Bronchial epithelial cell (primary cell): ENCODE measurements around the gene IER3. TPM values are rescaled to one million over a fixed set of nuclear protein-coding genes. Genes with fewer than 3 reads are reported as not detected.

ENCODE experiments used
- DNase-seq: peaks from one replicate; pipeline ENCODE4 v3.0.0-alpha.2; 2010; ENCODE audit warnings: low read depth
- FAIRE-seq: peaks from 2 replicates; lab custom pipeline; 2011; peaks lifted over from hg19 to GRCh38; lab: Jason Lieb, UNC
- H3K27me3 ChIP-seq: 2 replicates; pipeline ENCODE4 v1.5.1; 2011; ENCODE audit warnings: low read length; ENCODE audit not compliant: control insufficient read depth, insufficient read depth
- H3K36me3 ChIP-seq: 2 replicates; pipeline ENCODE4 v1.5.1; 2011; ENCODE audit warnings: low read length; ENCODE audit not compliant: control insufficient read depth, insufficient read depth
- H3K4me3 ChIP-seq: 2 replicates; pipeline ENCODE4 v1.5.1; 2011; ENCODE audit warnings: mild to moderate bottlenecking, low read depth, low read length, control low read depth
- total RNA-seq: library from RNA; depleted of rRNA; stranded (reverse); fragments of >200 nt; gene quantifications from 2 replicates; pipeline ENCODE4 v1.2.1, GENCODE V29; 2014
- TF ChIP-seq, protein P1 (sequence below): IDR thresholded peaks from 2 replicates; pipeline ENCODE4 v1.5.1; 2011; ENCODE audit warnings: mild to moderate bottlenecking, moderate library complexity, low read length, control low read depth, inconsistent platforms; ENCODE audit not compliant: insufficient read depth, severe bottlenecking

Gene IER3
- total RNA-seq, 1 donor from 2014 or later, result 186 TPM

DNA sequence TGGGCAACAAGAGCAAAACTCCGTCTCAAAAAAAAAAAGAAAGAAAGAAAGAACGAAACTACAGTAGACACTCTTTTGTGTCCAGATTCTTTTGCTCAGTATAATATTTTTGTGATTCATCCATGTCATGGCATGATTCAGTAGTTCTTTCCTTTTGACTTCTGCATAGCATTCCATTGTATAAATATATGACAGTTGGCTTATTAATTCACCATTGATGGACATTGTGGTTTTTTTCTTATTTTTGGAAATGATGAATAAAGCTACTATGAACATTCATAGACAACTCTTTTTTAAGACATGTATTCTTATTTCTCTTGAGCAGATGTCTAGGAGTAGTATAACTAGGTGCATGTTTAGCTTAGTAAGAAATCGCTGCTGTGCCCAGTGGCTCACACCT, 10.3 kb upstream of the IER3 start:
- Histone ChIP-seq H3K27me3 (no peaks in the 10 kb centered on the region), H3K36me3 (no peaks in the 10 kb centered on the region), H3K4me3 (no peak overlapping the region)
- DNase-seq (peak; percentile 93), FAIRE-seq (no peak)
- TF ChIP-seq, protein P1, sequence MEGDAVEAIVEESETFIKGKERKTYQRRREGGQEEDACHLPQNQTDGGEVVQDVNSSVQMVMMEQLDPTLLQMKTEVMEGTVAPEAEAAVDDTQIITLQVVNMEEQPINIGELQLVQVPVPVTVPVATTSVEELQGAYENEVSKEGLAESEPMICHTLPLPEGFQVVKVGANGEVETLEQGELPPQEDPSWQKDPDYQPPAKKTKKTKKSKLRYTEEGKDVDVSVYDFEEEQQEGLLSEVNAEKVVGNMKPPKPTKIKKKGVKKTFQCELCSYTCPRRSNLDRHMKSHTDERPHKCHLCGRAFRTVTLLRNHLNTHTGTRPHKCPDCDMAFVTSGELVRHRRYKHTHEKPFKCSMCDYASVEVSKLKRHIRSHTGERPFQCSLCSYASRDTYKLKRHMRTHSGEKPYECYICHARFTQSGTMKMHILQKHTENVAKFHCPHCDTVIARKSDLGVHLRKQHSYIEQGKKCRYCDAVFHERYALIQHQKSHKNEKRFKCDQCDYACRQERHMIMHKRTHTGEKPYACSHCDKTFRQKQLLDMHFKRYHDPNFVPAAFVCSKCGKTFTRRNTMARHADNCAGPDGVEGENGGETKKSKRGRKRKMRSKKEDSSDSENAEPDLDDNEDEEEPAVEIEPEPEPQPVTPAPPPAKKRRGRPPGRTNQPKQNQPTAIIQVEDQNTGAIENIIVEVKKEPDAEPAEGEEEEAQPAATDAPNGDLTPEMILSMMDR, result no peak

DNA sequence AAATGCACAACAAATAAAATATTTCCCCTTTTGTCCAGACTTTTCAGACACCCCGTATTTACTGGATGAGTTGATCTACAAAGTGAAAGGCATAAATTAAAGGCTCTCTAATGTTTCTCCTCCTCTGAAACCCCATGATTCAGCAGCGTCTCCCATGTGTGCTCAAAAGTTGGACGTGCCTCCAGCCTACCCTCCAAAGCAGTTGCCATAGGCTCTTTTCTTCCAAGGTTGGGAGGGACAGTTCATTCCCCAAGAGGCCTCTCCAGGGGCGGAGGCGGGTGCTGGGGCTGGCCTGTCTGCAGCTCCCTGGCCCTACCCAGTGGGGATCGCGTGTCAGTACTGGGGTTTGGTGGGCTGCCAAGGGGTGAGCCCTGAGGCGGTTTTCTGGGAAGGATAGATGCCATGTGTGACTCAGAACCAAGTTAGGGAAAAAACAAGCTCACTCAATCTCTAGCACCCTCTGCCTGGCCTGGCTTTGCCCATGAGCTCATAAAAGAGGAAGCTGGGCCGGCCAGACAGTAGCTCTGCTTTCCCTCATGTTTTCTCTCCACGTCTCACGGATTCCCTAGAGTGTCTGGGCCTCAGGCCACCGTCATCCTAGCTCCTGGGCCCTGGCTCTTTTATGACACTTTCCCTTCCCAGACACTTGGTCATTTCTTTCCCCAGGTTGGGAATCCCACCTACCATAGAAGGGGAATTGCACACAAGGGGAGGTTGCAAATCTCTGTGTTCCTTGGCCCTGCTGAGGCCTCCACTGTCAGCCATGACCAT, 8.0 kb upstream of the IER3 start:
- FAIRE-seq, result peak; percentile 93
- no peak overlapping the region for H3K4me3 ChIP-seq

DNA sequence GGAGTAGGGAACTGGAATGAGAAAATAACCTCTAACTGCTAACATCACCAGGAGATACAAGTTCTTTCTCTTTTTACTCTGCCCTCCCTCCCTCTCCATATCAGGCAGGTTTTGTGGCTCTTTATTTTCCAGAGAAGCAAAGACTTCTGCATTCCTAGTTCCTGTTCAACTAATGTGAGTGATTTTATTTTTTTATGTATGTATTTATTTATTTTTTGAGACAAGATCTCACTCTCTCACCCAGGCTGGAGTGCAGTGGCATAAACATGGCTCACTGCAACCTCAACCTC, 6.0 kb upstream of the IER3 start:
- H3K4me3 ChIP-seq, result no peak overlapping the region
- H3K36me3 ChIP-seq, result no peaks in the 10 kb centered on the region
- FAIRE-seq (no peak), DNase-seq (no peak)
- TF ChIP-seq, protein P1, result no peak
- no peaks in the 10 kb centered on the region for H3K27me3 ChIP-seq

More for the DNA sequence above, 8.0 kb upstream of the IER3 start:
- TF ChIP-seq, protein P1, result peak; percentile 25
- H3K36me3 ChIP-seq, result no peaks in the 10 kb centered on the region
- DNase-seq, result peak; percentile 99
- H3K27me3 ChIP-seq, result no peaks in the 10 kb centered on the region

DNA sequence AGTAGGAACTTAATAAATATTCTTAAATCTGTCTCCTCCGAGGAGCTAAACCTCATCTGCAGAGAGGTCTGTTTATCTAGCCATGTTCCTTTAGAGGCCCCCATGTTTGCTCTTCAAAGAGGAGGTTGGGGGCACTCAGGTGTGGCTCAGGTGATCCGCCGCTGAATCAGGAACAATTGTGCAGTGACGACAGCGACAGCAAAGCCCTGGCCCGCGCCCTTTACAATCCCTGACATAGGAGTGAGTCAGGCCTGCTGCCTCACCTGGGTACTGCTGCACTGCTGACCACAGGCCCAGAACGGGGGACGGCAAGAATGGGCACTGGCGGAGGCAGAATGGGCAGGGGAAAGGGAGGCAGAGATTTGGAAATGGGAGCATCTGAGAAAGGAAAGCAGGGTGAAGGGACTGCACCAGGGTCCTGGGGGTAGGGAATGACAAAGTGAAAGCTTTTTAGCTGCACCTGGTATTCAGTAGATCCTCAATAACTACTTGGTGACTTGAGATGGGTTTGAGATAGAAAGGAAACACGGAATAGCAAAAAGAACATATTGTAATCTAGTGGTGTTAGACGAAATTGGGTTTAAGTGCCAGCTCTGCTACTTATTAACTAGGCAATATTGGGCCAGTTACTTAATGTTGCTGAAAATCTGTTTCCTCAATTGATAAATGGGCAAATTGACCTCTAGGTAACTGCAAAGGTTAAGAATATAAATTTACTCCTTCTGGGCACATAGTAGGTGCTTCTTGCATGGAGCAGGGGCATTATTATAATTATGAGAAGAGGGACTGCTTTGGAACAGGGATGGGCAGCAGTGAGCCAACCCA, 5.4 kb upstream of the IER3 start:
- TF ChIP-seq, protein P1, result no peak
- H3K4me3 ChIP-seq, result no peak overlapping the region
- no peaks in the 10 kb centered on the region for H3K36me3 ChIP-seq
- FAIRE-seq, result no peak
- no peaks in the 10 kb centered on the region for H3K27me3 ChIP-seq
- peak; percentile 92 for DNase-seq

DNA sequence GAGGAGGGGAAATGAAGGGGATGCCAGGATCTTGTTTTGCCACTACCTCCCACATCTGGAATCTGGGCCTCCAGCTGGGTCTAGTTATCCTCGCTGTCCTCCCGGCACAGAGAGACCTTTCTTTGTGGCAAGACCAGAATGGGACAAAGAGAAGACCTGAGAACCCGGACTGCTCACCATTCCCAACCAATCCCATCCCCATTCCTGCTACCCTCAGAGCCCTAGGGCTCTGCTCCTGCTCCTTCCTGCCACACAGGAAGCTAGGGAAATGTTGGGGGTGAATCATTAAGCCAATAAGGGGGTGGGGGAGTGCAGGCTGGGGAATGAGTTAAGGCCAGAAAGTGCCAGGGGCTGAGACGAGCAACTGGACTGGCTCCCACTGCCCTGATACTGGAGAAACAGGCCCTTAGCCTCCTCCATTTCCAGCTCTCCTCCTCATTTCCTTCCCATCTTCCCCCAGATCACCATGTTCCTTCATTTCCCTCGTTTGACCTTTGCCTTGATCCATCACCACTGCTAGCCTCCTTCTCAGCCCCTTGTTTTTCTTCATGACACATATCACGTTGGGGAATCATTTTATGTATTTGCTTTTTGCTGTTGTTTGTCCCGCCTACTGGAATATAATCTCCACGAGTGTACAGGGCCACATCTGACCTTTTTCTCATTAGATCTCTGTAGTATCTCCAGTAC, 4.6 kb upstream of the IER3 start:
- H3K27me3 ChIP-seq, result no peaks in the 10 kb centered on the region
- no peak overlapping the region for H3K4me3 ChIP-seq
- peak; percentile 94 for DNase-seq
- peaks cover 1% of the 10 kb centered on the region for H3K36me3 ChIP-seq
- FAIRE-seq, result no peak
- TF ChIP-seq, protein P1, result no peak
